ENCODE data around the gene PRSS2. TPM values are rescaled to one million over a fixed set of nuclear protein-coding genes. Genes with fewer than 3 reads are reported as not detected.
A peak's percentile ranks its signal among the peaks of the same experiment; 100 is the strongest.

The PRSS2 gene
- polyA plus RNA-seq, 3 donors, result not detected

DNA sequence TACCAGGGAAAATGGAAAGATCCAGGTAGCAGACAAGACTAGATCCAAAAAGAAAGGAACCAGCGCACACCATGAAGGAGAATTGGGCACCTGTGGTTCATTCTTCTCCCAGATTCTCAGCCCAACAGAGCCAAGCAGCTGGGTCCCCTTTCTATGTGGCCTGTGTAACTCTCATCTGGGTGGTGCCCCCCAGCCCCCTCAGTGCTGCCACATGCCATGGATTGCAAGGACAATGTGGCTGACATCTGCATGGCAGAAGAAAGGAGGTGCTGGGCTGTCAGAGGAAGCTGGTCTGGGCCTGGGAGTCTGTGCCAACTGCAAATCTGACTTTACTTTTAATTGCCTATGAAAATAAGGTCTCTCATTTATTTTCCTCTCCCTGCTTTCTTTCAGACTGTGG is 21.4 kb downstream of the PRSS2 start:
- Histone ChIP-seq H4K20me1 (ENCODE audit: insufficient read depth, low read length) (no peaks in the 10 kb centered on the region), H3K4me1 (ENCODE audit: control insufficient read depth in 1 of 2, insufficient read depth in 2 of 2, low read length in 2 of 2) (peaks cover 6 to 7% of the 10 kb centered on the region in 2 donors), H3K79me2 (ENCODE audit: insufficient read depth, low read length) (no peaks in the 10 kb centered on the region), H3K36me3 (replicated peaks in 1 of 2; ENCODE audit: control insufficient read depth in 1 of 2, insufficient read depth in 2 of 2, low read length in 2 of 2) (no peaks in the 10 kb centered on the region), H3K9ac (ENCODE audit: insufficient read depth, low read length, poor library complexity, severe bottlenecking) (no peak overlapping the region), H3K27me3 (ENCODE audit: control insufficient read depth in 2 of 2, insufficient read depth in 2 of 2, low read length in 2 of 2) (peaks cover 21 to 25% of the 10 kb centered on the region in 2 donors), H2AFZ (ENCODE audit: insufficient read depth, low read depth, low read length, poor library complexity, severe bottlenecking) (no peak overlapping the region), H3K4me3 (replicated peaks in 1 of 3; ENCODE audit: low read depth in 2 of 3, low read length in 3 of 3) (no peak overlapping the region), H3K4me2 (replicated peaks; ENCODE audit: extremely low read depth, low read length, poor library complexity, severe bottlenecking) (no peak overlapping the region), H3K9me3 (replicated peaks in 1 of 2; ENCODE audit: control insufficient read depth in 1 of 2, insufficient read depth in 1 of 2, low read length in 2 of 2) (peaks cover 0 to 12% of the 10 kb centered on the region in 2 donors), H3K27ac (ENCODE audit: low read depth in 1 of 2, low read length in 2 of 2) (no peak overlapping the region)
- Mint-ChIP-seq H3K4me3 (no peak overlapping the region), H3K9me3 (peaks cover 0 to 9% (median 3%) of the 10 kb centered on the region in 7 donors), H3K4me1 (peaks cover 9% of the 10 kb centered on the region), H3K27me3 (ENCODE audit: low read depth in 3 of 3) (peaks cover 24 to 32% (median 28%) of the 10 kb centered on the region in 3 donors), H3K27ac (no peak overlapping the region), H3K36me3 (peaks cover 0 to 4% of the 10 kb centered on the region in 2 donors)
- intact Hi-C loops (cut with micrococcal nuclease), result no loop called here
- WGBS (ENCODE audit: insufficient coverage), result 100% methylated on average over 1 of the region's 1 CpG
- no peak for DNase-seq
- TF ChIP-seq, protein P1, sequence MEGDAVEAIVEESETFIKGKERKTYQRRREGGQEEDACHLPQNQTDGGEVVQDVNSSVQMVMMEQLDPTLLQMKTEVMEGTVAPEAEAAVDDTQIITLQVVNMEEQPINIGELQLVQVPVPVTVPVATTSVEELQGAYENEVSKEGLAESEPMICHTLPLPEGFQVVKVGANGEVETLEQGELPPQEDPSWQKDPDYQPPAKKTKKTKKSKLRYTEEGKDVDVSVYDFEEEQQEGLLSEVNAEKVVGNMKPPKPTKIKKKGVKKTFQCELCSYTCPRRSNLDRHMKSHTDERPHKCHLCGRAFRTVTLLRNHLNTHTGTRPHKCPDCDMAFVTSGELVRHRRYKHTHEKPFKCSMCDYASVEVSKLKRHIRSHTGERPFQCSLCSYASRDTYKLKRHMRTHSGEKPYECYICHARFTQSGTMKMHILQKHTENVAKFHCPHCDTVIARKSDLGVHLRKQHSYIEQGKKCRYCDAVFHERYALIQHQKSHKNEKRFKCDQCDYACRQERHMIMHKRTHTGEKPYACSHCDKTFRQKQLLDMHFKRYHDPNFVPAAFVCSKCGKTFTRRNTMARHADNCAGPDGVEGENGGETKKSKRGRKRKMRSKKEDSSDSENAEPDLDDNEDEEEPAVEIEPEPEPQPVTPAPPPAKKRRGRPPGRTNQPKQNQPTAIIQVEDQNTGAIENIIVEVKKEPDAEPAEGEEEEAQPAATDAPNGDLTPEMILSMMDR (IDR thresholded peaks at IDR 0.05), result no peak

GRCh38 chr7:142792593-142792992 is 21.8 kb downstream of the PRSS2 start:
- H3K4me2 ChIP-seq (replicated peaks; ENCODE audit: extremely low read depth, low read length, poor library complexity, severe bottlenecking), result no peak overlapping the region
- peaks cover 29 to 36% (median 33%) of the 10 kb centered on the region in 3 donors for H3K27me3 Mint-ChIP-seq (ENCODE audit: low read depth in 3 of 3)
- H3K36me3 ChIP-seq (replicated peaks in 1 of 2; ENCODE audit: control insufficient read depth in 1 of 2, insufficient read depth in 2 of 2, low read length in 2 of 2), result no peaks in the 10 kb centered on the region
- H2AFZ ChIP-seq (ENCODE audit: insufficient read depth, low read depth, low read length, poor library complexity, severe bottlenecking), result no peak overlapping the region
- DNase-seq, result no peak
- peaks cover 0 to 16% of the 10 kb centered on the region in 2 donors for H3K9me3 ChIP-seq (replicated peaks in 1 of 2; ENCODE audit: control insufficient read depth in 1 of 2, insufficient read depth in 1 of 2, low read length in 2 of 2)
- no CpG with 5 or more reads among the region's 2 CpGs for WGBS (ENCODE audit: insufficient coverage)
- H3K4me1 Mint-ChIP-seq, result peaks cover 14% of the 10 kb centered on the region
- no peaks in the 10 kb centered on the region for H4K20me1 ChIP-seq (ENCODE audit: insufficient read depth, low read length)
- TF ChIP-seq, protein P1 (IDR thresholded peaks at IDR 0.05), result no peak
- no peak overlapping the region for H3K4me3 ChIP-seq (replicated peaks in 1 of 3; ENCODE audit: low read depth in 2 of 3, low read length in 3 of 3)
- intact Hi-C loops (cut with micrococcal nuclease), result no loop called here
- peaks cover 0 to 14% (median 5%) of the 10 kb centered on the region in 7 donors for H3K9me3 Mint-ChIP-seq
- peaks cover 11% of the 10 kb centered on the region in 2 donors for H3K4me1 ChIP-seq (ENCODE audit: control insufficient read depth in 1 of 2, insufficient read depth in 2 of 2, low read length in 2 of 2)
- H3K36me3 Mint-ChIP-seq, result peaks cover 2 to 5% of the 10 kb centered on the region in 2 donors
- H3K9ac ChIP-seq (ENCODE audit: insufficient read depth, low read length, poor library complexity, severe bottlenecking), result no peak overlapping the region
- H3K27ac Mint-ChIP-seq, result peak overlapping the region in 1 of 7 donors; percentile 51
- no peak overlapping the region for H3K27ac ChIP-seq (ENCODE audit: low read depth in 1 of 2, low read length in 2 of 2)
- peaks cover 26 to 30% of the 10 kb centered on the region in 2 donors for H3K27me3 ChIP-seq (ENCODE audit: control insufficient read depth in 2 of 2, insufficient read depth in 2 of 2, low read length in 2 of 2)
- H3K4me3 Mint-ChIP-seq, result no peak overlapping the region
- H3K79me2 ChIP-seq (ENCODE audit: insufficient read depth, low read length), result no peaks in the 10 kb centered on the region
